K562 (cell line): ENCODE data around the gene MBD3. TPM values are rescaled to one million over a fixed set of nuclear protein-coding genes. Genes with fewer than 3 reads are reported as not detected.

ENCODE experiments used
- ATF7 ChIP-seq: fragments of 450-650 bp; IDR thresholded peaks from 2 replicates; pipeline ENCODE4 v1.7.1; 2014; ENCODE audit warnings: mild to moderate bottlenecking, moderate library complexity
- ILF3 ChIP-seq: fragments of 450-650 bp; IDR thresholded peaks from 2 replicates; pipeline ENCODE4 v1.6.1; 2018; ENCODE audit warnings: antibody characterized with exemption, mild to moderate bottlenecking, moderate library complexity, borderline replicate concordance
- KLF13 ChIP-seq: fragments of 450-650 bp; IDR thresholded peaks from 2 replicates; pipeline ENCODE4 v1.6.1; 2016; ENCODE audit warnings: missing genetic modification characterization, low read depth, mild to moderate bottlenecking, missing compliant biosample characterization, moderate library complexity, borderline replicate concordance
- PYGO2 ChIP-seq: fragments of 450-650 bp; IDR thresholded peaks from 2 replicates; pipeline ENCODE4 v1.6.1; 2016; ENCODE audit warnings: mild to moderate bottlenecking, missing genetic modification characterization, moderate library complexity, missing compliant biosample characterization
- TRIM24 ChIP-seq, 2 experiments: fragments of 450-650 bp; IDR thresholded peaks; 2 replicates each; pipeline ENCODE4 v1.6.1; 2016
- ZNF316 ChIP-seq: fragments of 450-650 bp; IDR thresholded peaks from 2 replicates; pipeline ENCODE4 v1.6.1; 2016
- polyA plus RNA-seq, 8 experiments: library from polyadenylated mRNA; depleted of rRNA in 4 of 8; stranded (reverse) in 5 of 8; unstranded in 3 of 8; fragments of >200 nt; fragmentation: Nextera tagmentation in 2 of 8; fragmentation: Illumina TruSeq in 1 of 8; extraction: Ambion mirVana in 2 of 8; extraction: Trizol in 1 of 8; gene quantifications; 2 replicates each; pipeline versions ENCODE4 v1.2.1 to v1.2.3, GENCODE V29; 2011 to 2014; ENCODE audit warnings: inconsistent platforms in 1 of 8, missing spikeins in 1 of 8
- total RNA-seq, 7 experiments: library from RNA; depleted of rRNA in 6 of 7; stranded (reverse); fragments of >200 nt in 6 of 7; fragmentation: Illumina TruSeq in 2 of 7; extraction: Trizol in 2 of 7; gene quantifications; 2 replicates each; pipeline versions ENCODE4 v1.2.1 to v1.2.3, GENCODE V29; 2011 to 2021; ENCODE audit warnings: low replicate concordance in 1 of 7
- TF ChIP-seq, protein P1 (sequence below): fragments of 450-650 bp; IDR thresholded peaks from 2 replicates; pipeline ENCODE4 v1.6.1; 2017; ENCODE audit warnings: mild to moderate bottlenecking, moderate library complexity
- TF ChIP-seq, protein P2 (sequence below): fragments of 250-450 bp; sonication (Bioruptor Pico); IDR thresholded peaks from 2 replicates; pipeline ENCODE4 v1.4.0; 2020; ENCODE audit warnings: mild to moderate bottlenecking, moderate library complexity
- TF ChIP-seq, protein P3 (sequence below): sonication (generic); formaldehyde crosslinking; IDR thresholded peaks from 2 replicates; pipeline ENCODE4 v1.8.0; 2023; ENCODE audit warnings: mild to moderate bottlenecking, missing genetic modification reagents
- TF ChIP-seq, protein P4 (sequence below), 3 experiments: fragments of 200-800 bp in 1 of 3; fragments of 250-450 bp in 1 of 3; fragments of 450-650 bp in 1 of 3; sonication (Bioruptor Pico) in 1 of 3; sonication (Bioruptor generic) in 1 of 3; formaldehyde crosslinking in 1 of 3; IDR thresholded peaks; 2 replicates each; pipeline versions ENCODE4 v1.6.1 to v1.8.0; 2016 to 2022; ENCODE audit warnings: mild to moderate bottlenecking in 2 of 3, missing genetic modification characterization in 2 of 3, missing compliant biosample characterization in 1 of 3, moderate library complexity in 1 of 3

MBD3 gene
- total and polyA plus RNA-seq, 9 of the 15 experiments (the other 6 are each of a cell fraction or from before 2014, with no cell fraction given): 0.24 to 137 (median 30.9) TPM

DNA sequence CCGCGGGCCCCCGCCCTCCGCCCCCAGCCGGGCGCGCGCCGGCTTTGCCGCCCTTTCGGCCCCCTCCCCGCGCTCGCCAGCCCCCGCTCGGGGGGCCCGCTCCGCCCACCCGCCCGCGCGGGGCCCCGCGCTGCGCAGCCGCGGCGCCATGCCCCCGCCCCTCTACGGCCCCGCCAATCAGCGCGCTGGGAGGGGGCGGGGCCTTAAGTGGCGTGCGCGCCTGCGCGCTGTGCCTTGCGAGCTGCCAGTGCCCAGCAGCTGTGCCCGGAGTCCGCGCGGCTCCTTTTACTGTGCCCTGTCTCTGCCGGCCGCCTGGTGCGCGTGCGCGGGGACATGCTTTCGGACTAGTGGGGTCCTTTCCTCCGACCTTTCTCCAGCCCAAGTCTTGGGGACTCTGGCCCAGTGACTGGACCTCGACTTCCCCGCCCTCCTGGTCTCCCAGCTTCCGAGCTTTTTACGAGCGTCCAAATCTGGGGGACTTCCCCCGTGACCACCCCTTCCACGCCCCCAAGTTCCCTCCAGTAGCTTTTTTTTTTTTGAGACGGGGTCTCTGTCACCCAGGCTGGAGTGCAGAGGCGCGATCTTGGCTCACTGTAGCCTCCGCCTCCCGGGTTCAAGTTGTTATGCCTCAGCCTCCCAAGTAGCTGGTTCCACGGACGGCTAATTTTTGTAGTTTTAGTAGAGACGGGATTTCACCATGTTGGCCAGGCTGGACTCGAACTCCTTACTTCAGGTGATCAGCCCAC, at the start of gene MBD3 (continued):
- TF ChIP-seq, protein P1, sequence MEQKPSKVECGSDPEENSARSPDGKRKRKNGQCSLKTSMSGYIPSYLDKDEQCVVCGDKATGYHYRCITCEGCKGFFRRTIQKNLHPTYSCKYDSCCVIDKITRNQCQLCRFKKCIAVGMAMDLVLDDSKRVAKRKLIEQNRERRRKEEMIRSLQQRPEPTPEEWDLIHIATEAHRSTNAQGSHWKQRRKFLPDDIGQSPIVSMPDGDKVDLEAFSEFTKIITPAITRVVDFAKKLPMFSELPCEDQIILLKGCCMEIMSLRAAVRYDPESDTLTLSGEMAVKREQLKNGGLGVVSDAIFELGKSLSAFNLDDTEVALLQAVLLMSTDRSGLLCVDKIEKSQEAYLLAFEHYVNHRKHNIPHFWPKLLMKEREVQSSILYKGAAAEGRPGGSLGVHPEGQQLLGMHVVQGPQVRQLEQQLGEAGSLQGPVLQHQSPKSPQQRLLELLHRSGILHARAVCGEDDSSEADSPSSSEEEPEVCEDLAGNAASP: no peak
- TF ChIP-seq, protein P2, sequence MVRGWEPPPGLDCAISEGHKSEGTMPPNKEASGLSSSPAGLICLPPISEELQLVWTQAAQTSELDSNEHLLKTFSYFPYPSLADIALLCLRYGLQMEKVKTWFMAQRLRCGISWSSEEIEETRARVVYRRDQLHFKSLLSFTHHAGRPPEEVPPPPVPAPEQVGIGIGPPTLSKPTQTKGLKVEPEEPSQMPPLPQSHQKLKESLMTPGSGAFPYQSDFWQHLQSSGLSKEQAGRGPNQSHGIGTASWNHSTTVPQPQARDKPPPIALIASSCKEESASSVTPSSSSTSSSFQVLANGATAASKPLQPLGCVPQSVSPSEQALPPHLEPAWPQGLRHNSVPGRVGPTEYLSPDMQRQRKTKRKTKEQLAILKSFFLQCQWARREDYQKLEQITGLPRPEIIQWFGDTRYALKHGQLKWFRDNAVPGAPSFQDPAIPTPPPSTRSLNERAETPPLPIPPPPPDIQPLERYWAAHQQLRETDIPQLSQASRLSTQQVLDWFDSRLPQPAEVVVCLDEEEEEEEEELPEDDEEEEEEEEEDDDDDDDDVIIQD (CRISPR knock-in tag): no peak
- TF ChIP-seq, protein P3, sequence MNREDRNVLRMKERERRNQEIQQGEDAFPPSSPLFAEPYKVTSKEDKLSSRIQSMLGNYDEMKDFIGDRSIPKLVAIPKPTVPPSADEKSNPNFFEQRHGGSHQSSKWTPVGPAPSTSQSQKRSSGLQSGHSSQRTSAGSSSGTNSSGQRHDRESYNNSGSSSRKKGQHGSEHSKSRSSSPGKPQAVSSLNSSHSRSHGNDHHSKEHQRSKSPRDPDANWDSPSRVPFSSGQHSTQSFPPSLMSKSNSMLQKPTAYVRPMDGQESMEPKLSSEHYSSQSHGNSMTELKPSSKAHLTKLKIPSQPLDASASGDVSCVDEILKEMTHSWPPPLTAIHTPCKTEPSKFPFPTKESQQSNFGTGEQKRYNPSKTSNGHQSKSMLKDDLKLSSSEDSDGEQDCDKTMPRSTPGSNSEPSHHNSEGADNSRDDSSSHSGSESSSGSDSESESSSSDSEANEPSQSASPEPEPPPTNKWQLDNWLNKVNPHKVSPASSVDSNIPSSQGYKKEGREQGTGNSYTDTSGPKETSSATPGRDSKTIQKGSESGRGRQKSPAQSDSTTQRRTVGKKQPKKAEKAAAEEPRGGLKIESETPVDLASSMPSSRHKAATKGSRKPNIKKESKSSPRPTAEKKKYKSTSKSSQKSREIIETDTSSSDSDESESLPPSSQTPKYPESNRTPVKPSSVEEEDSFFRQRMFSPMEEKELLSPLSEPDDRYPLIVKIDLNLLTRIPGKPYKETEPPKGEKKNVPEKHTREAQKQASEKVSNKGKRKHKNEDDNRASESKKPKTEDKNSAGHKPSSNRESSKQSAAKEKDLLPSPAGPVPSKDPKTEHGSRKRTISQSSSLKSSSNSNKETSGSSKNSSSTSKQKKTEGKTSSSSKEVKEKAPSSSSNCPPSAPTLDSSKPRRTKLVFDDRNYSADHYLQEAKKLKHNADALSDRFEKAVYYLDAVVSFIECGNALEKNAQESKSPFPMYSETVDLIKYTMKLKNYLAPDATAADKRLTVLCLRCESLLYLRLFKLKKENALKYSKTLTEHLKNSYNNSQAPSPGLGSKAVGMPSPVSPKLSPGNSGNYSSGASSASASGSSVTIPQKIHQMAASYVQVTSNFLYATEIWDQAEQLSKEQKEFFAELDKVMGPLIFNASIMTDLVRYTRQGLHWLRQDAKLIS (CRISPR knock-in tag): no peak
- no peak for TF ChIP-seq ATF7
- TF ChIP-seq KLF13 (tag): no peak
- no peak for TF ChIP-seq ILF3
- TF ChIP-seq, protein P4, sequence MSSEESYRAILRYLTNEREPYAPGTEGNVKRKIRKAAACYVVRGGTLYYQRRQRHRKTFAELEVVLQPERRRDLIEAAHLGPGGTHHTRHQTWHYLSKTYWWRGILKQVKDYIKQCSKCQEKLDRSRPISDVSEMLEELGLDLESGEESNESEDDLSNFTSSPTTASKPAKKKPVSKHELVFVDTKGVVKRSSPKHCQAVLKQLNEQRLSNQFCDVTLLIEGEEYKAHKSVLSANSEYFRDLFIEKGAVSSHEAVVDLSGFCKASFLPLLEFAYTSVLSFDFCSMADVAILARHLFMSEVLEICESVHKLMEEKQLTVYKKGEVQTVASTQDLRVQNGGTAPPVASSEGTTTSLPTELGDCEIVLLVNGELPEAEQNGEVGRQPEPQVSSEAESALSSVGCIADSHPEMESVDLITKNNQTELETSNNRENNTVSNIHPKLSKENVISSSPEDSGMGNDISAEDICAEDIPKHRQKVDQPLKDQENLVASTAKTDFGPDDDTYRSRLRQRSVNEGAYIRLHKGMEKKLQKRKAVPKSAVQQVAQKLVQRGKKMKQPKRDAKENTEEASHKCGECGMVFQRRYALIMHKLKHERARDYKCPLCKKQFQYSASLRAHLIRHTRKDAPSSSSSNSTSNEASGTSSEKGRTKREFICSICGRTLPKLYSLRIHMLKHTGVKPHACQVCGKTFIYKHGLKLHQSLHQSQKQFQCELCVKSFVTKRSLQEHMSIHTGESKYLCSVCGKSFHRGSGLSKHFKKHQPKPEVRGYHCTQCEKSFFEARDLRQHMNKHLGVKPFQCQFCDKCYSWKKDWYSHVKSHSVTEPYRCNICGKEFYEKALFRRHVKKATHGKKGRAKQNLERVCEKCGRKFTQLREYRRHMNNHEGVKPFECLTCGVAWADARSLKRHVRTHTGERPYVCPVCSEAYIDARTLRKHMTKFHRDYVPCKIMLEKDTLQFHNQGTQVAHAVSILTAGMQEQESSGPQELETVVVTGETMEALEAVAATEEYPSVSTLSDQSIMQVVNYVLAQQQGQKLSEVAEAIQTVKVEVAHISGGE (CRISPR knock-in tag; IDR thresholded peaks at IDR 0.05): no peak
- TF ChIP-seq TRIM24 (IDR thresholded peaks at IDR 0.05): no peak
- TF ChIP-seq PYGO2 (tag): no peak
- no peak for TF ChIP-seq ZNF316
